Measurements from ENCODE around the gene ZNF654. TPM values are rescaled to one million over a fixed set of nuclear protein-coding genes. Genes with fewer than 3 reads are reported as not detected.
A peak's percentile ranks its signal among the peaks of the same experiment; 100 is the strongest.

Gene ZNF654
- polyA plus RNA-seq, 1 of the 3 experiments (the other 2 are of a cell fraction), result 1.6 TPM

DNA sequence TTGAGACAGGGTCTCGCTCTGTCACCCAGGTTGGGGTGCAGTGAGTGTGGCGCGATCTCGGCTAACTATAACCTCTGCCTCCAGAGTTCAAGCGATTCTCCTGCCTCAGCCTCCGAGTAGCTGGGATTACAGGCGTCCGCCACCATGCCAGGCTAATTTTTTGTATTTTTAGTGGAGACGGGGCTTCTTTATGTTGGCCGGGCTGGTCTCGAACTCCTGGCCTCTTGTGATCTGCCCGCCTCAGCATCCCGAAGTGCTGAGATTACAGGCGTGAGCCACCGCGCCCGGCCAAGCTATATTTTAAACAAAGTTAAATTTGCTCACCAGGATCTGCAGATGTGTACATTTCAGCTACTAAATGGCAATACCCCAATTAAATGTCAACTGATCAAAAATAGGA, 89.6 kb downstream of the ZNF654 start:
- peak overlapping the region in 1 of 2 experiments; percentile 88; a peak in 1 of 4 replicates for H3K27ac ChIP-seq (ENCODE audit: low read depth in 2 of 2, low read length in 1 of 2)
- no peak for DNase-seq
- no peaks in the 10 kb centered on the region for H3K9me3 ChIP-seq
- H3K4me1 ChIP-seq (ENCODE audit: control insufficient read depth in 1 of 2, insufficient read depth in 2 of 2, low read depth in 1 of 2, low read length in 1 of 2), result peaks cover 4 to 14% of the 10 kb centered on the region in 2 experiments; a peak in 3 of 4 replicates
- no peaks in the 10 kb centered on the region for H3K27me3 ChIP-seq (ENCODE audit: insufficient read depth)
- peaks cover 86% of the 10 kb centered on the region for H3K79me2 ChIP-seq (ENCODE audit: insufficient read depth)
- peak overlapping the region; percentile 98 for H2AFZ ChIP-seq (ENCODE audit: low read depth)
- H3F3A ChIP-seq (replicated peaks; ENCODE audit: insufficient read depth), result peaks cover 6% of the 10 kb centered on the region
- no peaks in the 10 kb centered on the region; the same call in 1 of the 2 replicates for H4K20me1 ChIP-seq (ENCODE audit: insufficient read depth)
- H3K4me3 ChIP-seq (ENCODE audit: low read depth in 2 of 2, low read length in 1 of 2), result peak overlapping the region; percentile 98 to 100
- H3K4me2 ChIP-seq, result peak overlapping the region; percentile 82
- H3K9me2 ChIP-seq, result no peaks in the 10 kb centered on the region
- ChIA-PET POLR2A (interaction anchor here (1.1 to 1.8 kb wide), 3 partner anchors 14 to 90 kb away, joined by 3 to 17 read pairs (median 3); partner anchors contain the start of genes CGGBP1 and ZNF654), CTCF (interaction anchor here (1.3 to 1.4 kb wide), 2 partner anchors 14 to 35 kb away, joined by 5 to 6 read pairs; no protein-coding TSS in a partner anchor)
- no peak for TF ChIP-seq EZH2phosphoT487 (IDR thresholded peaks at IDR 0.05; ENCODE audit: borderline replicate concordance, low read depth)
- TF ChIP-seq FOXM1 (IDR thresholded peaks at IDR 0.05; ENCODE audit: low read depth), result no peak
- no peak for TF ChIP-seq USF2 (IDR thresholded peaks at IDR 0.05; ENCODE audit: borderline replicate concordance, low read depth, low read length)
- TF ChIP-seq PBX3 (IDR thresholded peaks at IDR 0.05), result no peak
- no peak for TF ChIP-seq REST (IDR thresholded peaks at IDR 0.05; ENCODE audit: low read depth, low read length)
- TF ChIP-seq, protein P1, sequence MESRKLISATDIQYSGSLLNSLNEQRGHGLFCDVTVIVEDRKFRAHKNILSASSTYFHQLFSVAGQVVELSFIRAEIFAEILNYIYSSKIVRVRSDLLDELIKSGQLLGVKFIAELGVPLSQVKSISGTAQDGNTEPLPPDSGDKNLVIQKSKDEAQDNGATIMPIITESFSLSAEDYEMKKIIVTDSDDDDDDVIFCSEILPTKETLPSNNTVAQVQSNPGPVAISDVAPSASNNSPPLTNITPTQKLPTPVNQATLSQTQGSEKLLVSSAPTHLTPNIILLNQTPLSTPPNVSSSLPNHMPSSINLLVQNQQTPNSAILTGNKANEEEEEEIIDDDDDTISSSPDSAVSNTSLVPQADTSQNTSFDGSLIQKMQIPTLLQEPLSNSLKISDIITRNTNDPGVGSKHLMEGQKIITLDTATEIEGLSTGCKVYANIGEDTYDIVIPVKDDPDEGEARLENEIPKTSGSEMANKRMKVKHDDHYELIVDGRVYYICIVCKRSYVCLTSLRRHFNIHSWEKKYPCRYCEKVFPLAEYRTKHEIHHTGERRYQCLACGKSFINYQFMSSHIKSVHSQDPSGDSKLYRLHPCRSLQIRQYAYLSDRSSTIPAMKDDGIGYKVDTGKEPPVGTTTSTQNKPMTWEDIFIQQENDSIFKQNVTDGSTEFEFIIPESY (IDR thresholded peaks at IDR 0.05; ENCODE audit: borderline replicate concordance, low read depth), result no peak
- TF ChIP-seq CHD2 (IDR thresholded peaks at IDR 0.05; ENCODE audit: low read length, partially characterized antibody), result no peak
- TF ChIP-seq NRF1 (IDR thresholded peaks at IDR 0.05; ENCODE audit: low read depth, low read length), result no peak
- no peak for TF ChIP-seq EP300 (IDR thresholded peaks at IDR 0.05; ENCODE audit: borderline replicate concordance in 1 of 2, low read depth in 1 of 2, low read length in 1 of 2)
- TF ChIP-seq GATA2 (CRISPR knock-in tag; IDR thresholded peaks at IDR 0.05), result no peak
- no peak for TF ChIP-seq FOXJ3 (CRISPR knock-in tag; IDR thresholded peaks at IDR 0.05)
- no peak for TF ChIP-seq JUND (IDR thresholded peaks at IDR 0.05)
- no peak for TF ChIP-seq MXI1 (IDR thresholded peaks at IDR 0.05; ENCODE audit: low read depth, low read length)
- TF ChIP-seq RAD21 (IDR thresholded peaks at IDR 0.05; ENCODE audit: low read length), result no peak
- TF ChIP-seq RFX5 (IDR thresholded peaks at IDR 0.05; ENCODE audit: low read length), result no peak
- no peak for TF ChIP-seq IRF3 (IDR thresholded peaks at IDR 0.05; ENCODE audit: low read depth, low read length)
- TF ChIP-seq SIN3A (IDR thresholded peaks at IDR 0.05; ENCODE audit: borderline replicate concordance, low read depth, low read length), result no peak
- no peak for TF ChIP-seq NFIC (IDR thresholded peaks at IDR 0.05; ENCODE audit: borderline replicate concordance)
- no peak for TF ChIP-seq FOSL2 (IDR thresholded peaks at IDR 0.05; ENCODE audit: borderline replicate concordance, low read depth)
- 36% methylated on average over 12 of the region's 17 CpGs for WGBS (ENCODE audit: low lambda C conversion rate)
- peak overlapping the region; percentile 99 for H3K9ac ChIP-seq
- peaks cover 6 to 7% of the 10 kb centered on the region in 2 experiments for H3K36me3 ChIP-seq (replicated peaks in 1 of 2; ENCODE audit: control insufficient read depth in 1 of 2, insufficient read depth in 2 of 2, low read length in 1 of 2)

Data from SK-N-SH (cell line).